HepG2 (cell line): ENCODE data around the gene WDR27. TPM values are rescaled to one million over a fixed set of nuclear protein-coding genes. Genes with fewer than 3 reads are reported as not detected.

ENCODE experiments used
- ARNTL ChIP-seq: sonication (generic); formaldehyde crosslinking; IDR thresholded peaks from 2 replicates; pipeline ENCODE4 v1.4.0; 2020; ENCODE audit warnings: mild to moderate bottlenecking, missing genetic modification reagents
- CREBL2 ChIP-seq: sonication (generic); formaldehyde crosslinking; IDR thresholded peaks from 2 replicates; pipeline ENCODE4 v1.8.1; 2023; ENCODE audit warnings: missing genetic modification reagents, mild to moderate bottlenecking, borderline replicate concordance
- DBP ChIP-seq: sonication (generic); formaldehyde crosslinking; IDR thresholded peaks from 2 replicates; pipeline ENCODE4 v1.4.0; 2020; ENCODE audit warnings: missing genetic modification reagents; ENCODE audit errors: not compliant biosample characterization
- DNMT3B ChIP-seq: conservative IDR thresholded peaks from 2 replicates; pipeline ENCODE4 v1.6.1; 2016; ENCODE audit warnings: missing biosample characterization, control low read depth
- DPF2 ChIP-seq: sonication (generic); formaldehyde crosslinking; IDR thresholded peaks from 2 replicates; pipeline ENCODE4 v1.4.0; 2020; ENCODE audit warnings: mild to moderate bottlenecking, low read depth, missing genetic modification reagents, borderline replicate concordance
- HOMEZ ChIP-seq: IDR thresholded peaks from 2 replicates; pipeline ENCODE4 v1.6.1; 2016; ENCODE audit warnings: low read depth
- KMT2B ChIP-seq: IDR thresholded peaks from 2 replicates; pipeline ENCODE4 v1.6.1; 2016; ENCODE audit warnings: missing genetic modification reagents, missing compliant biosample characterization
- MIER3 ChIP-seq: IDR thresholded peaks from 2 replicates; pipeline ENCODE4 v1.6.1; 2016; ENCODE audit warnings: missing compliant biosample characterization, borderline replicate concordance
- NBN ChIP-seq: fragments of 450-650 bp; conservative IDR thresholded peaks from 2 replicates; pipeline ENCODE4 v1.6.1; 2017
- NFATC3 ChIP-seq: sonication (generic); formaldehyde crosslinking; IDR thresholded peaks from 2 replicates; pipeline ENCODE4 v1.5.1; 2020; ENCODE audit warnings: mild to moderate bottlenecking, missing genetic modification reagents
- PCBP2 ChIP-seq: fragments of 200-400 bp; formaldehyde crosslinking; optimal IDR thresholded peaks from 2 replicates; pipeline ENCODE3; 2018; ENCODE audit warnings: low read length, low read depth; ENCODE audit not compliant: poor library complexity, severe bottlenecking
- RELA ChIP-seq: sonication (generic); formaldehyde crosslinking; IDR thresholded peaks from 2 replicates; pipeline ENCODE4 v1.4.0; 2020; ENCODE audit warnings: missing genetic modification reagents
- RXRA ChIP-seq: sonication (generic); formaldehyde crosslinking; IDR thresholded peaks from 2 replicates; pipeline ENCODE4 v1.5.1; 2020; ENCODE audit warnings: missing genetic modification reagents
- SNRNP70 ChIP-seq: fragments of 200-400 bp; formaldehyde crosslinking; IDR thresholded peaks from 2 replicates; pipeline ENCODE4 v1.6.1; 2017; ENCODE audit warnings: mild to moderate bottlenecking, low read depth, low read length, moderate library complexity
- TGIF2 ChIP-seq: IDR thresholded peaks from 2 replicates; pipeline ENCODE4 v1.6.1; 2016; ENCODE audit warnings: control low read depth, missing compliant biosample characterization
- TP53 ChIP-seq: sonication (generic); formaldehyde crosslinking; conservative IDR thresholded peaks from 2 replicates; pipeline ENCODE4 v1.4.0; 2020; ENCODE audit warnings: missing genetic modification reagents
- XBP1 ChIP-seq: sonication (generic); formaldehyde crosslinking; IDR thresholded peaks from 2 replicates; pipeline ENCODE4 v1.5.0; 2020; ENCODE audit warnings: missing genetic modification reagents
- ZKSCAN8 ChIP-seq: IDR thresholded peaks from 2 replicates; pipeline ENCODE4 v1.6.1; 2016; ENCODE audit warnings: borderline replicate concordance, missing genetic modification reagents, missing compliant biosample characterization
- ZMAT5 ChIP-seq: sonication (generic); formaldehyde crosslinking; IDR thresholded peaks from 2 replicates; pipeline ENCODE4 v1.5.0; 2020; ENCODE audit warnings: mild to moderate bottlenecking, low read depth, missing genetic modification reagents, borderline replicate concordance
- ZNF205 ChIP-seq: IDR thresholded peaks from 2 replicates; pipeline ENCODE4 v1.6.1; 2018; ENCODE audit warnings: missing biosample characterization, missing genetic modification reagents
- ZNF232 ChIP-seq: sonication (generic); formaldehyde crosslinking; IDR thresholded peaks from 2 replicates; pipeline ENCODE4 v1.4.0; 2020; ENCODE audit warnings: missing genetic modification reagents, borderline replicate concordance
- ZNF557 ChIP-seq: sonication (generic); formaldehyde crosslinking; IDR thresholded peaks from 2 replicates; pipeline ENCODE4 v1.4.0; 2020; ENCODE audit warnings: missing genetic modification reagents
- ZNF746 ChIP-seq: sonication (generic); formaldehyde crosslinking; IDR thresholded peaks from 2 replicates; pipeline ENCODE4 v1.8.0; 2022; ENCODE audit warnings: mild to moderate bottlenecking, missing genetic modification reagents
- polyA plus RNA-seq, 8 experiments: library from polyadenylated mRNA; depleted of rRNA in 3 of 8; stranded (reverse) in 7 of 8; unstranded in 1 of 8; fragments of >200 nt; fragmentation: Illumina TruSeq in 4 of 8; extraction: Trizol in 4 of 8; gene quantifications; 2 replicates each; pipeline versions ENCODE4 v1.2.1 to v1.2.3, GENCODE V29; 2011 to 2016; ENCODE audit warnings: low read depth in 4 of 8, missing spikeins in 1 of 8, mixed read lengths in 1 of 8; ENCODE audit not compliant: insufficient read depth in 1 of 8
- total RNA-seq, 5 experiments: library from RNA; depleted of rRNA; stranded (reverse); fragments of >200 nt; fragmentation: Illumina TruSeq; extraction: Trizol; gene quantifications; 2 replicates each; pipeline ENCODE4 v1.2.3, GENCODE V29; 2016; ENCODE audit warnings: low read depth in 1 of 5
- TF ChIP-seq, protein P1 (sequence below): sonication (generic); formaldehyde crosslinking; IDR thresholded peaks from 2 replicates; pipeline ENCODE4 v1.5.0; 2020; ENCODE audit warnings: missing genetic modification reagents
- TF ChIP-seq, protein P2 (sequence below): sonication (generic); formaldehyde crosslinking; IDR thresholded peaks from 2 replicates; pipeline ENCODE4 v1.9.0; 2022; ENCODE audit warnings: missing genetic modification reagents, mild to moderate bottlenecking, borderline replicate concordance

WDR27 gene
- total and polyA plus RNA-seq, 2 of the 13 experiments (the other 11 are each of a cell fraction or from before 2014, with no cell fraction given), result 34.1 to 80.3 TPM

DNA sequence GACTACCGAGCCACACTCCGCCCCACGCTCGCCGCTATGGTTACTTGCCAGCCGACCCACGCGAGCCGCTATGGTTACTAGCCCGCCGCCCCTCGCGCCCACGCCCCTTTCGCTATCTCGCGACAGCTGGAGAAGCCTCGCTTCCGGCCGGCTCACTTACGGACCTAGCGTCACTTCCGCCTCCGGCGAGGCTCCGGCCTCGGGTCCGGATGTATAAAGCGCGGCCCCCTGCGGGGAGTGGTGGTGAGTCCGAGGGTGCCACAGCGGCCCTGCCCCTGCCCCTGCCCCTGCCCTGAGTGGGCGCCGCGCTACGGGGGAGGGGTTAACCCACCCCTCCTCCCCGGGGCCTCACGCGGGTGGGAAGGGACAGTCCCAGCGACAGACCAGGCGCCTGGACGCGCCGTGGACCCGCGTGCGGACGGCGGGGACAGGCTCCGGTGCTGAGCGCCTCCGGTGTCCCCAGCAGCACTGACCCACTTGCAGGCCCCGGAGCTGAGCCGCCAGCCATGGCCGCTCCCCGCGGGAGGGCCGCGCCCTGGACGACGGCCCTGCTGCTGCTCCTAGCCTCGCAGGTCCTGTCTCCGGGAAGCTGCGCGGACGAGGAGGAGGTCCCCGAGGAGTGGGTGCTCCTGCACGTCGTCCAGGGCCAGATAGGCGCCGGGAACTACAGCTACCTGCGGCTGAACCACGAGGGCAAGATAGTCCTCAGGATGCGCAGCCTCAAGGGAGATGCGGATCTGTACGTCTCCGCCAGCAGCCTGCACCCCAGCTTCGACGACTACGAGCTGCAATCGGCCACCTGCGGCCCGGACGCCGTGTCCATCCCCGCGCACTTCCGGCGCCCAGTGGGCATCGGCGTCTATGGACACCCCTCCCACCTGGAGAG lies at the start of gene WDR27, which contains the start of gene C6orf120 (continued):
- TF ChIP-seq, protein P1, sequence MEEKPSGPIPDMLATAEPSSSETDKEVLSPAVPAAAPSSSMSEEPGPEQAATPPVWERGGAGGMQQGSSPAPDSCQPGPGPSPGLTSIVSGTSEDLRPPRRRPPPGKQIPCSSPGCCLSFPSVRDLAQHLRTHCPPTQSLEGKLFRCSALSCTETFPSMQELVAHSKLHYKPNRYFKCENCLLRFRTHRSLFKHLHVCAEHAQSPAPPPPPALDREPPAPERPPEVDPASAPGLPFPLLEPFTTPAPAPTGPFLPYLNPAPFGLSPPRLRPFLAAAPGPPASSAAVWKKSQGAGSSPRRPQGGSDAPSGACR (CRISPR knock-in tag), result peak; percentile 42; the same call in 1 of the 2 replicates
- no peak for TF ChIP-seq NBN
- TF ChIP-seq KMT2B, result peak; percentile 98
- 0 out of 2 replicates have a peak, but pooled peaks have one; percentile 25 for TF ChIP-seq TP53
- 0 out of 2 replicates have a peak, but pooled peaks have one; percentile 65 for TF ChIP-seq ZMAT5 (CRISPR knock-in tag)
- TF ChIP-seq RXRA, result peak; percentile 59
- TF ChIP-seq ZKSCAN8 (CRISPR knock-in tag), result no peak; the same call in 1 of the 2 replicates
- TF ChIP-seq ZNF232 (CRISPR knock-in tag), result 0 out of 2 replicates have a peak, but pooled peaks have one; percentile 40
- peak; percentile 76 for TF ChIP-seq HOMEZ
- no peak; the same call in 1 of the 2 replicates for TF ChIP-seq ZNF746 (CRISPR knock-in tag)
- no peak for TF ChIP-seq XBP1 (CRISPR knock-in tag)
- no peak; the same call in 1 of the 2 replicates for TF ChIP-seq NFATC3 (CRISPR knock-in tag)
- no peak for TF ChIP-seq PCBP2
- no peak for TF ChIP-seq DPF2 (CRISPR knock-in tag)
- peak; percentile 67 for TF ChIP-seq ARNTL (CRISPR knock-in tag)
- peak; percentile 90 for TF ChIP-seq RELA (CRISPR knock-in tag)
- 0 out of 2 replicates have a peak, but pooled peaks have one; percentile 77 for TF ChIP-seq ZNF205 (CRISPR knock-in tag)
- TF ChIP-seq TGIF2 (CRISPR knock-in tag), result peak; percentile 48
- TF ChIP-seq DBP (CRISPR knock-in tag), result peak; percentile 78
- TF ChIP-seq MIER3 (CRISPR knock-in tag), result no peak; the same call in 1 of the 2 replicates
- TF ChIP-seq, protein P2, sequence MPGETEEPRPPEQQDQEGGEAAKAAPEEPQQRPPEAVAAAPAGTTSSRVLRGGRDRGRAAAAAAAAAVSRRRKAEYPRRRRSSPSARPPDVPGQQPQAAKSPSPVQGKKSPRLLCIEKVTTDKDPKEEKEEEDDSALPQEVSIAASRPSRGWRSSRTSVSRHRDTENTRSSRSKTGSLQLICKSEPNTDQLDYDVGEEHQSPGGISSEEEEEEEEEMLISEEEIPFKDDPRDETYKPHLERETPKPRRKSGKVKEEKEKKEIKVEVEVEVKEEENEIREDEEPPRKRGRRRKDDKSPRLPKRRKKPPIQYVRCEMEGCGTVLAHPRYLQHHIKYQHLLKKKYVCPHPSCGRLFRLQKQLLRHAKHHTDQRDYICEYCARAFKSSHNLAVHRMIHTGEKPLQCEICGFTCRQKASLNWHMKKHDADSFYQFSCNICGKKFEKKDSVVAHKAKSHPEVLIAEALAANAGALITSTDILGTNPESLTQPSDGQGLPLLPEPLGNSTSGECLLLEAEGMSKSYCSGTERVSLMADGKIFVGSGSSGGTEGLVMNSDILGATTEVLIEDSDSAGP (CRISPR knock-in tag), result peak; percentile 97
- TF ChIP-seq DNMT3B (CRISPR knock-in tag), result 0 out of 2 replicates have a peak, but pooled peaks have one; percentile 29
- no peak for TF ChIP-seq SNRNP70
- TF ChIP-seq CREBL2 (CRISPR knock-in tag), result no peak; the same call in 1 of the 2 replicates
- no peak for TF ChIP-seq ZNF557 (CRISPR knock-in tag)
